ENCODE results near the gene NUAK1.
"Not testable (repeated sequence)": the region's sequence is repeated elsewhere in the genome, so short reads cannot be mapped to it uniquely, and the experiment has no call there.

The NUAK1 gene

DNA sequence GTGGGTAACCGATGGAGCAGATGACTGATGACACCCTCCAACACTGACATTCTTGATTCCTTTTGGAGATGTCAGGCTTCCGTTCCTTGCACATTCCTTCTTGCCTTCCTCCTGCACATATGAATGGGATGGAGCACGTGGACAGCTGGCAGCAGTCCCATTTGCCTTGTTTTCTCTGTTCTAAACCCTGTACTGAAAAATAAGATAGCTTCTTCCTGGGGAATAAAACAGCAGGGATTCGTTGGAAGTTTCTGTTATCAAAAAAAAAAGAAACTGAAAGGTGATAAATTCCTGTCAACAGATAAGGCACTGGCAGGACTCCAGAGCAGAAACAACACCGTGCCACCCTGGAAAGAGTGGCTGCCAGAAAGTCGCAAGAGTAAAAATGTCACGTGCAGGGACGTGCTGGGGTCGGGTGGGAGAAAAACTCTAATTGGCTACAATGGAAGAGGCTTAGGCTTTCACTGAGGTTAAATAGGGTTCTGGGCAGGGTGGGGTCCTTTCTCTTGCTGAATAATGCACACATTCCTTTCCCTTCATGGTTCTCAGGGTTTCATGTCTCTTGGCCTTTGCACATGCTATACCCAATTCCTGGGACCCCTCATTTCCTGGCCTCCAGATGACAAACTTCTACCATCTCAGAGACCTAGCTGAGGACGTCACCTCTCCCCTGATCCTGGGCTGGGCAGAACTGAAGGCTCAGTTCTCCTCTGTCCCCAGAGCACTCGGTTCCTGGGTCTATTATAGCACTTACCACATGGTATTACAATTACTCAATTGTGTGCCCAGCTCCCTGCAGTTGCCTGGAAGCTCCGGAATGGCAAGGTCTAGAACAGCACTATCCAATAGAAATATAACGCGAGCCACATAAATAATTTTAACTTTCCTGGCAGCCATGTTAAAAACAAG lies 7.0 kb upstream of the NUAK1 start:
- DNase-seq: no peak

DNA sequence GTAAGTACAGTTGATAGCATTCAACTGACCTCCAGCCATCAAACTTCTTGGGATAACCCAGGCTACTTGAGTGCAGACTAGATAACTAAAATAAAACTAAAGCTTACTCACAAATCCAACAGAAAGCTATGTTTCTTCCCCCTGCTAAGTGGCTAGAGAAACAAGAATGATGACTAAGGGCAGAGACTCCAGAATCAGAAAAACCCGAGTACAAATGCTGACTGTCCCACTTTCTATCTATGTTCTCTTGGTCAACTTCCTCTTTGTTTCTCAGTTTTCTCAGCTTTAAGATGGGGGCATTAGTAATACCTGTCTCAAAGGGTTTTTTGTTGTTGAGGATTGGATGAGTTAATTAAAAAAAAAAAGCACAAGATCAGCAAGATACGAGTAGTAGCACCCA lies 6.1 kb upstream of the NUAK1 start:
- DNase-seq: no peak

DNA sequence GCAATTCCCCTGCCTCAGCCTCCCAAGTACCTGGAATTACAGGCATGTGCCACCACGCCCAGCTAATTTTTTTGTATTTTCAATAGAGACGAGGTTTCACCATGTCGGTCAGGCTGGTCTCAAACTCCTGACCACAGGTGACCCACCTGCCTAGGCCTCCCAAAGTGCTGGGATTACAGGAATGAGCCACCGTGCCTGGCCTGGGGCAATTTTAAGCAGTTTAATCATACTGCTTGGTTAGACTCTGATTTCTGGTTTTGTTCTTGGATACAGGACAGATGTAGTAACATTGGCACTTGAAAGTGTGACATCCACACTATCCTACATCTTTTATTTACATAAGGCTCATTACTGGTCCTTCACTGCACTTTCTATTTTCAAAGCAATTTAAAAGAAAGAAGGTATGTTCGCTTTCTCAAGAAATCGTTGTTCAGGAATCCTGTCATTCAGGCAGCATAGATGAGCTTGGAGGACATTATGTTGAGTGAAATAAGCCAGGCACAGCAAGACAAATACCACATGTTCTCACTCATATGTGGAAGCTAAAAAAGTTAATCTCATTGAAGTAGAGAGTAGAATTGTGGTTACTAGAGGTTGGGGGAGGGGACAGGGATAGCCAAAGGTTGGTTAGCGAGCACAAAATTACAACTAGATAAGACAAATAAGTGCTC lies 4.0 kb upstream of the NUAK1 start:
- no peak for DNase-seq

DNA sequence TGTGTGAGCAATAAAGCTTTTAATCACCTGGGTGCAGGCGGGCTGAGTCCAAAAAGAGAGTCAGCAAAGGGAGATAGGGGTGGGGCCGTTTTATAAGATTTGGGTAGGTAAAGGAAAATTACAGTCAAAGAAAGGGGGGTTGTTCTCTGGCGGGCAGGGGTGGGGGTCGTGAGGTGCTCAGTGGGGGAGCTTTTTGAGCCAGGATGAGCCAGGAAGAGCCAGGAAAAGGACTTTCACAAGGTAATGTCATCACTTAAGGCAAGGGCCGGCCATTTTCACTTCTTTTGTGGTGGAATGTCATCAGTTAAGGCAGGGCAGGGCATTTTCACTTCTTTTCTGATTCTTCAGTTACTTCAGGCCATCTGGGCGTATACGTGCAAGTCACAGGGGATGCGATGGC lies 3.2 kb upstream of the NUAK1 start:
- not testable (repeated sequence) for DNase-seq

DNA sequence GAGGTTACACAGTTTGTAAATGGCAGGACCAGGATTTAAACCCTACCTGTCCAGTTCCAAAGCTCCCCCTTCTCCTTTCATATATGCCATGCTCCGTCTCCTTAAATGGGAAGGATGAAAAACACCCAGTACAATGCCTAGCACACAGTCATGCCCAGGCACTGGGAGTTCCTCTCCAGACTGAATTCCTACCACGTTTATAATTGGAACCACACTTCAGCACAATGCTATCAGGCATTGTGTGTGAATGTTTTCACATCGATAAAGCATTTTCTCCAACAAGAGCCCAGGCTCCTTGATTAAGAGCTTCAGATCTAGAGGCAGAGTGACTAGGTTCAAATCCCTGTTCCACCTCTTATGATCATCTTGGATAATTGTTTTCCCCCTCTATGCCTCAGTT lies 2.7 kb upstream of the NUAK1 start:
- DNase-seq: no peak

DNA sequence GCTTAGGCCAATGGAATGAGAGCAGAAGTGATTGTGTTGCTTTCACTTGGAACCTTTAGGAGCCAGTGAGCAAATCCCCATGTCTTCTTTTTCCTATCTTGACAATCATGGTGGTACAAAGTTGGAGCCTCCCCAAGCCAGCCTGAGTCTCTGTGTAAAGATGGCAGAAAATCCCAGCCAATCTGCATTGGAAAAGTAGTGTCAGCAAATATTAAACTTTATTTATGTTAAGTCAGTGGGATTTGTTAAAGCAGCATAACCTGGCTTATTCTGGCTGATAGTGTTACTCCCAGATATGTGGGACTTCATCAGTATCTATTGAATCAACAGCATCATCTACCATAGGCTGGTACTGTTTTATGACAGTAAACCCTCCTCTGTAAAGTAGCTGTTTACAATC lies 2.2 kb upstream of the NUAK1 start:
- DNase-seq: no peak

DNA sequence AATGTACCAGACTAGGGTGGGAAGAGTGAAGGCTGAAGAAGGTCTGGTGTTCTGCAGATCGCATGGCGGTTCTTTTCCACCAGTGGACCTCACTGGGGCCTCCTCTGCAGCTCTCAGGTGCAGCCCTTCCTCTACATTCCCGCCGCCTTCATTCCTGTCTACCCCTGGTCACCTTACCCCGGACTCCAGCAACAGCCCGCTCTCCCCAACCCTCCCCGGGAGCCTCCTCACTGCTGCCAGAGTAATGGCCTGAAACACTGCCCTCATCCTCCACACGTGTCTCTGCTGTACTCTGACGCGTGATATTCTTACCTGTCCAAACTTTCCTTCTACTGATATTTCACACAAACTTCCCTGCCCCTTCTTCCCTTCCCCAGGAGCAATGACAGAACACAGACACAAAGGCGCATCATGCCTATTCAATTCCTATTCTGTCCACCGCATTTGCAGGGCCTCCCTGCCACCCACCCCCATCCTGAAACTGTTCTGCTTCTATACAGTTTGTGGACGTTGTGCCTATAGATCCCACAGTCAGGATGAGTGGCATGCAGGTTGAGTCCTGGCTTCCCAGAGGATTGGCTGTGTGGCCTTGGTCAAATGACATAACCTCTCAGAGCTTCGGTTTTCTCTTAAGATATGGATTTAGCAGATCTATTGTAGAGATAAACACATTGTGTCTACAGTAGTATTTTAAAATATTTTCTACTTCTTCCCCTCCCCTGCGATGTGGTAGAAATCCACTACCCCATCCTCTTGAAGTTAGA lies 1.7 kb upstream of the NUAK1 start:
- no peak for DNase-seq

DNA sequence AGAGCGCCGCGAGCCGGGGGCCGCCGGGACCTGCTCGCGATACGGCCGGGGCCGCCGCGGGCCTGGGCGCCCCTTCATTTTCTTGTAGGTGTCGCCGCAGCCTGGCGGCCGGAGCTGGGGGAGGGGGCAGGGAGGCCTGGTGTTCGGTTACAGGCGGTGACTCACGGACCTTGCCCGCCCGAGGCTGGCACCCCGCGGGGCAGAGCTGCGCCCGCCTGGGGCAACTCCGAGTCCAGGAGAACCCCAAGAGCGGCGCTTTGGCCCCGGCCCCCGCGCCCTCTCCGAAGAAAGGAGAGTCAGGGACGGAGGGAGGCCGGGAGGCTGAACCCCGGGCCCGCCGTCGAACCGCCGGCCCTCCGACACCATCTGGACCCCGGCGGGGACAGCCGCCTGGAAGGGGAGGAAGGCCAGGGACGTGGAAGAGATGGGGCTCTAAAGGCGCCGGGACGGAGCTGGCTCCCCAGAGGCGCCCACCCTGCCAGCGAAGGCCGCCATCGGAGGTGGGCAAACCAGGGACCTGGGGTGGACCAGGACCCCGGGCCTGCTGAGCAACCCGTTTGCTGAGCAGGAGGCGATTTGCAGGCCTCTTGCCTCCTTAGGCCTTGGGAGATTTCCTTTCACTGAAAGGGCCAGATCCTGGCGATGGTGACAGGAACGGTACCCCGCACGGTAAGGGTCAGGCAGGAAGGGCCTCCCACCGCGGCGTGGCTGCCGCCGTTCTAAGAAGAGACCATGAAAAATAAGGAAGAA lies 843 bp upstream of the NUAK1 start:
- peak; percentile 22 to 45 for DNase-seq

DNA sequence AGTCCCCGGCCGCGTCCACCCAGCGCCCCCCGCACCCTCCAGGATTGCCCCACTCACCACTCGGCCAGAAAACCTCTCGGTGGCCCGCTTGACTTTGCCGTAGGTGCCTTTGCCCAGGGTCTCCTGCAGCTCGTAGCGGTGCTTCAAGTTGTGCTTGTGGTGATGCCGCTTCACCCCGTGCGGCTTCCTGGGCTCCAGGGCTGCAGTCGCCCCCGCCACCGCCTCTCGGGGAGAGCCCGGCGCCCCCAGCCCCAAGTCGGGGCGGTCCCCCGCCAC lies 459 bp downstream of the NUAK1 start:
- DNase-seq: no peak

DNA sequence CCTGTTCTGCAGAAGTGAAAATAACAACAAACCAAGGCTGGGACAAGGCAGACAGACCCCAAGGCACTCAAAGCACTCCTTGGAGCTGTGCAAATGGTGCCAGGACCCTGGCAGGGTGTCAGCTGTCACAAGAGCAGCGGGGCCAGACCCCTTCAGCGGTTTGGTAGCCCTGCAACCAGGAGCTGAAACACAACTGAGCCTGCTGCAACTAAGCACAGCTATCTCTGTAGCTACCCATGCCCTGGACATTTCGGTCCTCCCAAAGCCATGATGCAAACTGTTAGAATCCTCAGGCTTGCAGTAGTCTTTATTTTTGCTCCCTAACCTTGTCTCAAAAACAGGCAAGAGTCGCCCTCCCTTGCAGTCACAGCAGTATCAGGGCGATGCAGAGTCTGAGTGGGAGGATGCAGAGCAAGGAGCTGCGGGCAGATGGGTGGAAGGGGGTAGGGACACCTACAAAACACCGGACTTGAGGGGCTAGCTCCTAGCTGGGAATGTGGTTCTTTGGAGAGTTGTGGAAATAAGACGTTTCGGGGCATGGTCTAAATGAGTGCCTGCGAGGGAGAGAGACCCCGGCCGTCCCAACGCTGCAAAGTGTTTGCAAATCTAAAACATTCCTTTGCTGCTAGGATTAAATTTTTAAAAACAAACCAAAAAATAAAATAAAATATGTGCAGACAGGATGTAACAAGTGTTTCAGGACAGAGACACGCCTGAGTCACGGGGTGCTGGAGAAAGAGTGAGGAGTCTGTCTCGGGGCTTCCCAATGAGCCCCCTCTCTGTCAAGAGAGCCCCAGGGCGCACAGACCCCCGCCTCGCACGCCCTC lies 1.0 kb downstream of the NUAK1 start:
- no peak for DNase-seq

DNA sequence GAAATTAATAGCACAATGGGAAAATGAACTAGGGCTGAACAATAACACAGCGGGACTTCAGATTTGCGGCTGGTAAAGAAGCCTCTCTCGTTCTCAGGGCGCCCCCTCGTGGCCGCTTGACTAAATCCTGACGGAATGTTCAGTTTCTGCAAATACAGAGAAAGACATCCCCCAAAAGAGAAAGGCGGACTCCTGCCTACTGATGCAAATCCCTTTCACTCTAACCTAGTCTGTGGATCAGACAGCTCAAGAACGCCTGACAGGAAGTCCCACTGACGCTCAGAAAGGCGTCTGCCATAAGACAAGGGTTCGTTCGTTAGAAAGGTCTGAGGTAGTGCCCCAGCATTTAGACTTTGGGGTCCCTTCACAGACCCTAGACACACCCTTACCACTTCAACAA lies 2.5 kb downstream of the NUAK1 start:
- DNase-seq: peak; percentile 83 to 87

DNA sequence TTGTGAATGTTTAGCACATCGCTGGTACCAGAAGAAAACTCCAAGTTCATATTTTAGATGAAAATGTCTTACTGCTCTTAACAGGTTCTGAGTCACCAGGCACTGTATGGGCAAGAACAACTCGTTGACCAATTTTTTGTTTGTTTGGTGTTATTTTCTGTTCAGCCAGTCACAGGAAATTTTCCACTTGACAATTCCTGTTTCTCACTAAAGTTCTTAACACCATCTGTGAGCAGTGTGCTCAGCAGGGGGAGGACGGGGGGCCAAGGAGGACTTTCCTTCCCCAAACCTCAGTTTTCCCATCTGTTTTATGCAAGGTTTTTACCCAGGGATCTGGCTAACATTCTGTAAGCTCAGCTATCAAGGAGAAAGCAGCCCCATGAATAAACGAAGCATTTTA lies 3.0 kb downstream of the NUAK1 start:
- DNase-seq: no peak

DNA sequence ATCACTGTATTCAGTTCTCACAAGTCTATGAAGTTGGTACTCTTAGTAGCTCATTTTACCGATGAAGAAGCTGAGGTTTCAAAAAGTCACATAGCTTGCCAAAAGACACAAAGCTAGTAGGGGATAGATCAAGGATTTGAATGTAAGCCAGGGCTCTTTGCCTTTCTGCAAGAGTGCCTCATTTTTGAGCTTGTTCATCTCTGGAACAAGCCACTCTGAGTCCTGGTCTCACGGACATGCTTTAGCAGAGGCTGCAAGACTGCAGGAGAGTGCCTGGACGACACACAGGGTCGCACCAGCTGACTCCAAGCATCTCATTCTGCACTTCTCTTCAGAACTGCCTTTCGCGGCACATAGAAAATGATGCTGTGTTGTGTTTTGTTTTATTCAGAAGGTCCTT lies 3.7 kb downstream of the NUAK1 start:
- DNase-seq: no peak

DNA sequence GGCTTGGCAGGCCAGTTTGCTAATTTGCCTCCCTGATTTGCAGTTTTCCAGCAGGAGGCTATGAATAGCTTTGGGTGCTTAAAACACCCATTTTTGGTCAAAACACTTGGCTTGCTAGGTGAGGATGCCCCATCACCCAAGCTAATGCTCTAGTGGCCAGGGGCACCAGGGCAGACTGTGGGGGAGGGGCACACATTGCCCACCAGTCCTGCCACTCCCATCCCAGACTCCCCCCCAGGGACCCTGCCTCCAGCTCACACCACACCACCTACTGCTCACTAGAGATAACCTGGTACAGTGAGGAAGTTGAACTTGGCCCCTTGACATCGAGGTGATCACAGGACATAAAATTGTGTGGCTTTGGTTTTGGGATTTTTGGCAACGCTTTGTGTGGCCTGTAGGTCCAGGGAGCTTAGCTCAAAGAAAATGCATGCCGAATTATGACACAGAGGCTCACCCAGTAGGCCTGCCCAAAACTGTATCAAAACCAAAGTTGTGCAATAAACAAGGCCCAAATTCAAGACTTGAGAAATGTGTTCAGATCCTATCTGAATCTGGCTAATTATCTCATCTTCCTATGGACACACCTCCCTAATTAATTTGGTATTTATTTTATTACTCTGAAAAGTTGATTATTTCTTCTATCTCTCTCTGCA lies 4.3 kb downstream of the NUAK1 start:
- no peak for DNase-seq

DNA sequence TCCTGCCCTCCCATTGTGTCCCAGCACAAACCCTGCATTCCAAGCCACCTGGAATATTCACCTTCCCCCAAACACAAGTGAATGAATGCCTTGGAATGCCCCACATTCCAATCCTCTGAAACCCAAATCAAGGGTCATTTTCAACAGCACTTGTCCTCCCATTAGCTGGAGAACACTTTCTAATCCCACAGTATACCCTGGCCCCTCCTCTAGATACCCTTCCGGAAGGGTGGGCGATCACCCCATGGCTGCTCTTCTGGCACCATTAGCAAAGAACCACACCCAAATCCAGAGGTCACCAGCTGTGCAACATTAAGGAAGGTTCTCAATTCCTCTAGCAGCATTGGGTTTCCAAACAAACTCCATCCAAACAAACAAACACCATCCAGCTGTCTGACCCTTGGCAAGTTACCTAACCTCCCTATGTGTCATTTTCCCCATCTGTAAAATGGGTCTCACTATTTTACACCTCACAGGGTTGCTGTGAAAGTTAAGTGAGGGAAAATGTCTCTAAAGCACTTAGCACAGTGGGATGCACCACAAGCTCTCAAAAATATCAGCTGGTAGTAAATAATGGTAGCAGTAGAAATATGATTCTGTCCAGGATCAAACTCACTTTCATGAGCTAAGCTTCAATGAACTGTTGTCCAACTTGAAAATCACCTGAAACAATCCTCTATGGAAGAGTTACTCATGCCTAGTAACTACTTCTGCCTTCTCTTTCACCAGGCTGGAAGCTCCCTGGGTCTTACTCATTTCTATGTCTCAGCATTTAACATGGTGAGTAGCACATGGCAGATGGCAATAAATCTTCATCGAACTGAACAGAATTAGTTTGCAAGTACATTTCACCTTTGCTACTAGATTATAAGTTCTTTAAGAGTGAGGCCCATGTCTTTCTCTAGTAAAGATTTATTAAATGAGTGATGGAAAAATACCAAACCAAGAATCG lies 5.3 kb downstream of the NUAK1 start:
- DNase-seq: no peak

DNA sequence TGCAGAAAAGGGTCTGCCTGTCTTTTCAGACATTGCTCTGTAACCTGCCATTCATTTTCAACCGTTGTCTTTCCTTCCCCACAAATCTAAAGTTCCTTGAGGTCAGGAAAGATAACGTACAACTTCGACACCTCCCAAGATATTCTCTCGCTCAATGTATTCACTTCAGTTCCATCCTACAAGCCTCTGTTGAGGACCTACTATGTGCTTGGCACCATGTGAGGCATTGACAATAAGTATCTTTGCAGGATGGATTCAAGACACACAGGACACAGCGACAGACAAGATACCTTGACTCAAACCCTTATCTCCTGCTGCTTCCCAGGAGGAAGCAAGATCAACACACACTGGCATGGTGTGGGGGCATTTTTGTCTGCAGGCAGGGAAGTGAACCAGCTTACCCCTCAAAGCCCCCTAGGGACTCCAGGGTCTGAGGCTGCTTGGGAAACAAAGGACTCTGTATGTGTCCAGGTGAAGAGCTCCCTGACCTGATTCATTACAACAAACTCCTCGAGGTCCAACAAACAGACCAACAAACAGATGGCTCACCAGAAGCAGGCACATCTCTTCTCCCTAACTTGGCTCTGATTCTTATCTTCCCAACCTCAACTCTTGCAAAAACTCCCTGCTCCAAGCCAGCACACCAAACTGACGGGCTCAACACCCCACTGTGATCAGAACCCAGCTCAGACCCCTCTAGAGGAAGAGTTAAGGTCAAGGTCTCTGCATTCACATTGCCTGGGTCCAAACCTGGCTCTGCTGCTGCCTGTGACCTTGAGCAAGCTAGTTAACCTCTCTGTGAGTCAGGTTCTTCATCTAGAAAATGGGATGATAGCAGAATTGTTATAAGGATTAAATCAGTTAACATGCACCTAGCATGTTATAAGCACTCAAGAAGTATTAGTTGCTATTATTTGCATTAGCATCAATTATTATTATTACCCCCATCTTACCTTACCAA lies 6.3 kb downstream of the NUAK1 start:
- no peak for DNase-seq

DNA sequence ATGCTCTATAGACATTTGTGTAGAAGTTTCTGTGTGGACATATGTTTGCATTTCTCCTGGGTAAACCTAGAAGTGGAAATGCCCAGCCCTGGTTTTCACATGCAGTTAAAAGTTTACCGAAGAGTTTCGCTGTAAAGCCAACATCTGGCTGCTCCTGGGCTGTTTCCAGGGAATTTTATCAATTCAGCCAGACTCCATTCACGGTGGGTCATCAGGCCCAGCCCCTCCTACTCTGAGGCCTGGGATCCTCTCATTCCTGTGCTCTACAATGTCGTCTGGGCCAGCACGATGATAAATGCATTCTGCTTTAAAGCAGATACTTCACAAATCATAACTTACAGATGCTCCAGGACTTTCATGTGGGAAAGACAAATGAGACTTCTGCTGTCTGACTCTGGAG lies 7.1 kb downstream of the NUAK1 start:
- DNase-seq: no peak

DNA sequence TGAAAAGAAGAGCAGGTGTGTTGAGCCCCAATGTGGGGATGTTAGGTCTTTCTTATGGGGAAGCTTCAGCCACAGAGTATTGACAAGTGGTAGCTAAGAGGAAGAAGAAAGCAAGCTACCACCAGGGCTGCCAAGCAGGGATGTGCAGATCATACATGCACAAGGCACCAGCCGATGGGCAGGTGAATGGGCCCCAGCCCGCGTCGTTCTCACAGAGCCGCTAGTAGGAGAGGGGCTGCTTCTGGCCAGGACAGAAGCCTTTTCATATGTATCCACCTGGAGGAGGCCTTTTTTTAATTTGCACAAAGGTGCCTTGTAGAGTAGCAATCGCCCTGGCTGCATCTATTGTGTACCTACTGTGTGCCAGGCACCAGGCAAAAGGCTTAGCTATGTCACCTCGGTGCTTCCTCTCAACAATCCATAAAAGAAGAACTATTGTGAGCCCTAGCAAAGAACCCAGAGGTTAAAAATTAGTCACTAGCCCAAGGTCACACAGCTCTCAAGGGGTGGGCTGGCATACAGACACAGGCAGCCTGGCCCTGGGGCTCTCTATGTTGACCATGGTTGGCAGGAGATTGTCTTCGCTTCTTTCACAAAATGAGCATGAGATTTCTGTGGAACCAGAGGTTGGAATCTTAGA lies 8.2 kb downstream of the NUAK1 start:
- no peak for DNase-seq
